ENCODE measurements around the gene OLFML2B. TPM values are rescaled to one million over a fixed set of nuclear protein-coding genes. Genes with fewer than 3 reads are reported as not detected.

The OLFML2B gene
- total and polyA plus RNA-seq, 2 of the 4 experiments (the other 2 are of a cell fraction), result 0.36 to 0.74 TPM

GRCh38 chr1:162016631-162017030 lies 7.0 kb downstream of the OLFML2B start:
- no peak overlapping the region for H4K91ac ChIP-seq (ENCODE audit: insufficient read depth, low read depth, low read length)
- CTCF ChIA-PET, result no interaction called here
- no peaks in the 10 kb centered on the region; the same call in 1 of the 2 replicates for H3K27me3 ChIP-seq (ENCODE audit: control insufficient read depth, insufficient read depth, low read length)
- H3K9ac ChIP-seq (ENCODE audit: low read depth, low read length), result no peak overlapping the region
- H2BK15ac ChIP-seq (ENCODE audit: low read depth, low read length), result no peak overlapping the region
- H4K20me1 ChIP-seq (ENCODE audit: insufficient read depth, low read length), result no peaks in the 10 kb centered on the region
- dilution Hi-C loops (cut with HindIII; ENCODE audit: low sequenced_read_pairs, unreplicated experiment), result no loop called here
- no peak overlapping the region for H2AK5ac ChIP-seq (ENCODE audit: low read depth, low read length)
- H3K9me1 ChIP-seq (ENCODE audit: insufficient read depth, low read length), result no peaks in the 10 kb centered on the region; the same call in 1 of the 2 replicates
- H3K79me1 ChIP-seq (ENCODE audit: low read depth in 1 of 2, low read length in 2 of 2), result no peaks in the 10 kb centered on the region
- no peak overlapping the region for H3K4me3 ChIP-seq (ENCODE audit: insufficient read depth, low read depth, low read length)
- H4K5ac ChIP-seq (ENCODE audit: low read depth, low read length), result no peak overlapping the region
- no peak overlapping the region for H3K27ac ChIP-seq (ENCODE audit: insufficient read depth, low read length)
- no peak overlapping the region for H2AK9ac ChIP-seq (replicated peaks; ENCODE audit: low read depth, low read length, poor library complexity)
- in situ Hi-C loops (cut with MboI; ENCODE audit: low sequenced_read_pairs), result no loop called here
- no TSS peak for BruUV-seq (replicated peaks)
- H3K23ac ChIP-seq (ENCODE audit: low read depth, low read length), result no peak overlapping the region
- no peak overlapping the region for H3K14ac ChIP-seq (replicated peaks; ENCODE audit: low read depth, low read length)
- H4K8ac ChIP-seq (ENCODE audit: low read depth in 2 of 2, low read length in 2 of 2), result no peak overlapping the region
- POLR2A ChIA-PET (ENCODE audit: unreplicated experiment), result no interaction called here
- intact Hi-C loops (cut with micrococcal nuclease), result no loop called here
- peaks cover 5% of the 10 kb centered on the region; the same call in 1 of the 2 replicates for H3K4me1 ChIP-seq (ENCODE audit: control insufficient read depth, insufficient read depth, low read length)
- no peak overlapping the region for H3K18ac ChIP-seq (ENCODE audit: low read depth, low read length)
- no peak overlapping the region for H3K56ac ChIP-seq (ENCODE audit: extremely low read depth, insufficient read depth, low read length)
- WGBS, 2 experiments (ENCODE audit: extremely low coverage in 2 of 2, insufficient read length in 1 of 2), result no CpG with 5 or more reads among the region's 2 CpGs
- TF ChIP-seq NFE2L2 (IDR thresholded peaks at IDR 0.05; ENCODE audit: low read depth, low read length), result no peak
- TF ChIP-seq RAD21 (IDR thresholded peaks at IDR 0.05; ENCODE audit: low read length), result no peak
- TF ChIP-seq, protein P1, sequence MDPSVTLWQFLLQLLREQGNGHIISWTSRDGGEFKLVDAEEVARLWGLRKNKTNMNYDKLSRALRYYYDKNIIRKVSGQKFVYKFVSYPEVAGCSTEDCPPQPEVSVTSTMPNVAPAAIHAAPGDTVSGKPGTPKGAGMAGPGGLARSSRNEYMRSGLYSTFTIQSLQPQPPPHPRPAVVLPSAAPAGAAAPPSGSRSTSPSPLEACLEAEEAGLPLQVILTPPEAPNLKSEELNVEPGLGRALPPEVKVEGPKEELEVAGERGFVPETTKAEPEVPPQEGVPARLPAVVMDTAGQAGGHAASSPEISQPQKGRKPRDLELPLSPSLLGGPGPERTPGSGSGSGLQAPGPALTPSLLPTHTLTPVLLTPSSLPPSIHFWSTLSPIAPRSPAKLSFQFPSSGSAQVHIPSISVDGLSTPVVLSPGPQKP (IDR thresholded peaks at IDR 0.05; ENCODE audit: borderline replicate concordance, low read depth, low read length), result no peak
- TF ChIP-seq MXI1 (IDR thresholded peaks at IDR 0.05; ENCODE audit: borderline replicate concordance, low read depth, low read length), result no peak
- no peak for TF ChIP-seq USF2 (IDR thresholded peaks at IDR 0.05; ENCODE audit: low read depth, low read length)
- no peak for TF ChIP-seq MAZ (IDR thresholded peaks at IDR 0.05; ENCODE audit: borderline replicate concordance, low read depth, low read length)
- TF ChIP-seq MAFK (IDR thresholded peaks at IDR 0.05; ENCODE audit: low read depth, low read length), result no peak
- no peak for TF ChIP-seq FOS (IDR thresholded peaks at IDR 0.05; ENCODE audit: low read depth, low read length)
- no peak for TF ChIP-seq CEBPB (IDR thresholded peaks at IDR 0.05; ENCODE audit: low read depth, low read length)
- no peak for TF ChIP-seq RFX5 (IDR thresholded peaks at IDR 0.05; ENCODE audit: low read depth, low read length)
- TF ChIP-seq BHLHE40 (IDR thresholded peaks at IDR 0.05; ENCODE audit: low read depth, low read length), result no peak
- TF ChIP-seq POLR2A (IDR thresholded peaks at IDR 0.05; ENCODE audit: low read depth, low read length), result no peak
- TF ChIP-seq CHD1 (IDR thresholded peaks at IDR 0.05; ENCODE audit: low read depth, low read length), result no peak
- no peak for TF ChIP-seq RCOR1 (IDR thresholded peaks at IDR 0.05; ENCODE audit: insufficient replicate concordance, low read length)
- no peak for TF ChIP-seq SMC3 (IDR thresholded peaks at IDR 0.05; ENCODE audit: low read depth, low read length)
- TF ChIP-seq, protein P2, sequence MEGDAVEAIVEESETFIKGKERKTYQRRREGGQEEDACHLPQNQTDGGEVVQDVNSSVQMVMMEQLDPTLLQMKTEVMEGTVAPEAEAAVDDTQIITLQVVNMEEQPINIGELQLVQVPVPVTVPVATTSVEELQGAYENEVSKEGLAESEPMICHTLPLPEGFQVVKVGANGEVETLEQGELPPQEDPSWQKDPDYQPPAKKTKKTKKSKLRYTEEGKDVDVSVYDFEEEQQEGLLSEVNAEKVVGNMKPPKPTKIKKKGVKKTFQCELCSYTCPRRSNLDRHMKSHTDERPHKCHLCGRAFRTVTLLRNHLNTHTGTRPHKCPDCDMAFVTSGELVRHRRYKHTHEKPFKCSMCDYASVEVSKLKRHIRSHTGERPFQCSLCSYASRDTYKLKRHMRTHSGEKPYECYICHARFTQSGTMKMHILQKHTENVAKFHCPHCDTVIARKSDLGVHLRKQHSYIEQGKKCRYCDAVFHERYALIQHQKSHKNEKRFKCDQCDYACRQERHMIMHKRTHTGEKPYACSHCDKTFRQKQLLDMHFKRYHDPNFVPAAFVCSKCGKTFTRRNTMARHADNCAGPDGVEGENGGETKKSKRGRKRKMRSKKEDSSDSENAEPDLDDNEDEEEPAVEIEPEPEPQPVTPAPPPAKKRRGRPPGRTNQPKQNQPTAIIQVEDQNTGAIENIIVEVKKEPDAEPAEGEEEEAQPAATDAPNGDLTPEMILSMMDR (conservative IDR thresholded peaks at IDR 0.05; ENCODE audit: low read depth, low read length), result no peak
- no peak overlapping the region for H2BK20ac ChIP-seq (ENCODE audit: low read depth, low read length)
- no peak overlapping the region for H3K4ac ChIP-seq (ENCODE audit: low read depth, low read length)
- H3K4me2 ChIP-seq (ENCODE audit: low read depth, low read length), result no peak overlapping the region
- DNase-seq, result no peak
- no peak for ATAC-seq (ENCODE audit: low read depth)
- no peaks in the 10 kb centered on the region for H3K36me3 ChIP-seq (ENCODE audit: control insufficient read depth, insufficient read depth, low read length)
- H2BK120ac ChIP-seq (ENCODE audit: low read depth, low read length), result no peak overlapping the region
- H3K9me3 ChIP-seq (ENCODE audit: control insufficient read depth, insufficient read depth, low read length), result no peaks in the 10 kb centered on the region
- H2AFZ ChIP-seq (replicated peaks; ENCODE audit: low read length, poor library complexity), result no peak overlapping the region
- H2BK5ac ChIP-seq (ENCODE audit: low read depth, low read length, poor library complexity, severe bottlenecking), result no peak overlapping the region

Data from IMR-90 (cell line).